ENCODE measurements around the gene PRDM16.

DNA sequence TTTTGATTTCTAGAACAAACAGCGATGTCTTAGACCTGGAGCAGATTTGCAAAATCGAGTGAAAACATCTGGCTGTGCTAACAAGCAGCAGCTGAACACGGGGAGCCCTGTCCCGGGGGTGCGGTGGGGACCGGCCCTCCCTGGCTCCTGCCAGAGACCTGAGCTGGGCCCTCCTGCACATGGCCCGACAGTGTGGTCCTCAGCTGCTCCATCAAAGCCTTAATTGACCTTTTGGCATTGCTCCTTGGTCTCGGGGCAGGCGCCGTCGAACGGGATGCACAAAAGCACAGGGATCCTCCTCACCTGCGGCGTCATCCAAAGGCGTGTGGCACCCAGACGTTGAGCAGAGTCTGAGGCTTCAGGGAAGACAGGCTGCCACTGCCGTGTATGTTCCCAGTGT is 73.2 kb downstream of the PRDM16 start:
- TF ChIP-seq, protein P1, sequence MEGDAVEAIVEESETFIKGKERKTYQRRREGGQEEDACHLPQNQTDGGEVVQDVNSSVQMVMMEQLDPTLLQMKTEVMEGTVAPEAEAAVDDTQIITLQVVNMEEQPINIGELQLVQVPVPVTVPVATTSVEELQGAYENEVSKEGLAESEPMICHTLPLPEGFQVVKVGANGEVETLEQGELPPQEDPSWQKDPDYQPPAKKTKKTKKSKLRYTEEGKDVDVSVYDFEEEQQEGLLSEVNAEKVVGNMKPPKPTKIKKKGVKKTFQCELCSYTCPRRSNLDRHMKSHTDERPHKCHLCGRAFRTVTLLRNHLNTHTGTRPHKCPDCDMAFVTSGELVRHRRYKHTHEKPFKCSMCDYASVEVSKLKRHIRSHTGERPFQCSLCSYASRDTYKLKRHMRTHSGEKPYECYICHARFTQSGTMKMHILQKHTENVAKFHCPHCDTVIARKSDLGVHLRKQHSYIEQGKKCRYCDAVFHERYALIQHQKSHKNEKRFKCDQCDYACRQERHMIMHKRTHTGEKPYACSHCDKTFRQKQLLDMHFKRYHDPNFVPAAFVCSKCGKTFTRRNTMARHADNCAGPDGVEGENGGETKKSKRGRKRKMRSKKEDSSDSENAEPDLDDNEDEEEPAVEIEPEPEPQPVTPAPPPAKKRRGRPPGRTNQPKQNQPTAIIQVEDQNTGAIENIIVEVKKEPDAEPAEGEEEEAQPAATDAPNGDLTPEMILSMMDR (IDR thresholded peaks at IDR 0.05): no peak
- no peak for TF ChIP-seq POLR2A (IDR thresholded peaks at IDR 0.05)

Data from testis (tissue), 2 donors.